ENCODE results near the gene ARHGEF16. TPM values are rescaled to one million over a fixed set of nuclear protein-coding genes. Genes with fewer than 3 reads are reported as not detected.

Gene ARHGEF16
- total RNA-seq, 1 experiment from 2014 or later = 0.05 TPM

DNA sequence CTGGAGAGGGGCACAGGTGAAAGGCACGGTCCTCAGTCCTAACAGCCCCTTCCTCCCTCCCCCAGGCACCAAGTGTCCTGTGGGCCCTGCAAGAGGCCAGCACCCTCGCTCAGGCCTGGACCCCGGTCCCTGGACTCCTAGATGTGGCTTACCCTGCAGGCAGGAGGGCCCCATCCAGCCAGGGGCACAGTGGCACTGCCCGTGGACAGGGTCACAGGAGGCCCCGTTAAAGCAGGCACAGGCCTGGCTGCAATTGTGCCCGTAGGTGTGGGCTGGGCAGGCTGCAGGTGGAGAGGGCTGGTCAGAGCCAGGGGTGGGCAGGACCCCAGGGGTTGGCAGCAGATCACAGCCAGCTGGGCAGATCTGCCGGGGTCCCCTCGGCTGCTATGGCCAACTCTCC lies 44.5 kb downstream of the ARHGEF16 start:
- no peak for DNase-seq (ENCODE audit: low read depth)

DNA sequence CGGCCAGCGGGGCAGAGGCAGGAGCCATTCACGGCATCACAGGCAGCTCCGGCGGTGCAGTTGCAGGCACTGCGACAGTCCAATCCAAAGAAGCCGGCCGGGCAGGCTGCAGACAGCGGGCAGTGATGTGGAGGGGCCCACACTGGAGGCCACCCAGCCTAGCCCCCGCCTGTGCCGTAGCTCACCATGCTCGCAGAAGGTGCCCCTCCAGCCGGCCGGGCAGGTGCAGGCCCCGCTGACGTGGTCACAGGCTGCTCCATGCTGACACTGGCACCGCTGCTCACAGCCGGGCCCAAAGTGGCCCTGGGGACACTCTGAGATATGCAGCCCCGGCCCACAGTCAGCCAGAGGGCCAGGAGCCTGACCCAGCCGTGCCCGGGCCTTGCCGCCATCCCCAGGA lies 45.1 kb downstream of the ARHGEF16 start:
- no peak for DNase-seq (ENCODE audit: low read depth)

DNA sequence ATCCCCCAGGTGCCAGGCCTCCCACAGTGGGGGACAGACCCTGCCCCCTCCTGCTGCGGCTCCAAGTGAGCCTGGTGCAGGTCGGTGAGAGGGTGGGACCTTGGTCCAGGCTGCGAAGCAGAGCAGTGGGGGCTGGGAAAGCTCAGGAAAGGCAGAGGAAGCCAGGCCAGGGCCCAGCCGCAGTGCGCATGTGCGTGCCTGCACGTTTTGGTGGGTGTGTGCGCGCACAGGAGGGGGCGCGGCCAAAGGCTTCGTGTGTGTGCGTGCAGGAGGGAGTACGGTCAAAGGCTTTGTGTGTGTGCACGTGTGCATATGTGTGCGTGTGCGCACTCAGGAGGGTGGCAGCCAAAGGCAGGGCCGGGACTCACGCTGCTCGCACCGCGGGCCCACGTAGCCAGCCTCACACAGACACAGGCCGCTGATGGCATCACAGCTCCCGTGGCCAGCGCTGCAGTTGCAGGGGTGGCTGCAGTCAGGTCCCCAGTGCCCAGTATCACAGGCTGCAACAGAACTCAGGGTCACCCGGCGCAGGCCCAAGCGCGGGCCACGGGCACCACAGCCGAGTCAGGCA lies 45.9 kb downstream of the ARHGEF16 start:
- no peak for DNase-seq (ENCODE audit: low read depth)

DNA sequence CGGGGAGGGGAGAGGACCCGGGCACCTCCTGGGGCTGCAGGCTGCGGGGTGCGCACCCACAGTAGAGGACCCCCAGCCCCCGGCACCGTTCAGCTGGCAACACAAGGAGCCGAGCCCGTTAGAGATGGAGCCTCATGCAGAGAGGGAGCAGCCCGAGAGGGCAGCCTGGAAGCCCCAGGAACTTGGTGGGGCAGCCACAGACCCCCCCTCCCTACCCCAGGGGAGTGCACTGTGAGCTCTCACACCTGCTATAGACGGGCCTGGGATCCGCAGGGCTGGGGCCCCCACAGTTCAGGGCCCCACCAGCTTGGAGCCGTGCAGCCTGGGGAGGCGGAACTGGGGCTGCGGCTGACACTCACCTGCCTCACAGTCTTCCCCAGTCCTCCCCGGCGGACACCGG lies 47.0 kb downstream of the ARHGEF16 start:
- DNase-seq (ENCODE audit: low read depth) = no peak

DNA sequence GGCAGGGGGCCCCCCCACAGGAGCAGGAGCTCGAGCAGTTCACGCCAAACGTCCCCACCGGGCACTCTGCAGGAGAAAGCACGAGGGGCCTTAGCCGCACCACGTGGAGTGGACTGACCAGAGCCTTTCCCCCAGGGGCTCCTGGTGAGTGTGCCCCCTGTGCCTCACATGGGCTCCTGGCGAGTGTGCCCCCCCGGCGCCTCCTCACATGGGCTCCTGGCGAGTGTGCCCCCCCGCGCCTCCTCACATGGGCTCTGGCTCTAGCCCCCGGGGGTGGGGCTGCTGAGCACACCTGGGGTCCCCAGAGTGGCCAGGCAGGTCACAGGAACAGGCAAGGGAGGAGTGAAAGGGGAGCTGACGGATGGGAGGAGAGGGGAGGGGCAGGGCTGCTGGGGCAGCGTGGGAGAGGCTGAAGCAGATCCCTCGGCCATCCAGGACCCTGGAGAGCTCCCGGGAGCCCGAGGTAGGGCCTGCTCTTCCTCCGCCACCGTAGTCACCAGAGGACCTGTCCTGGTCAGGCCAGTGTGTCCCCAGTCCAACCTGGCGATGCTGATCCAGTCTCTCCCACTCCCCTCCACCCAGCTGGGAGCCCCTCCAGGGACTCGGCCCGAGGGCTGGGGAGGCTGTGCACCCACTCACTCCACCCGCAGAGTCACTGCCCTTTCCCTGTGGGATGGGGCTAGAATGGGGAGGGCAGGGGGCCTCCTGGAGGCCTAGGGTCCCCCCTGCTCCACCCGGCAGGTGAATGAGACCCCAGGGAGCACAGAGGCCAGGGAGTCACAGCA lies 47.6 kb downstream of the ARHGEF16 start:
- DNase-seq (ENCODE audit: low read depth) = peak; percentile 16

DNA sequence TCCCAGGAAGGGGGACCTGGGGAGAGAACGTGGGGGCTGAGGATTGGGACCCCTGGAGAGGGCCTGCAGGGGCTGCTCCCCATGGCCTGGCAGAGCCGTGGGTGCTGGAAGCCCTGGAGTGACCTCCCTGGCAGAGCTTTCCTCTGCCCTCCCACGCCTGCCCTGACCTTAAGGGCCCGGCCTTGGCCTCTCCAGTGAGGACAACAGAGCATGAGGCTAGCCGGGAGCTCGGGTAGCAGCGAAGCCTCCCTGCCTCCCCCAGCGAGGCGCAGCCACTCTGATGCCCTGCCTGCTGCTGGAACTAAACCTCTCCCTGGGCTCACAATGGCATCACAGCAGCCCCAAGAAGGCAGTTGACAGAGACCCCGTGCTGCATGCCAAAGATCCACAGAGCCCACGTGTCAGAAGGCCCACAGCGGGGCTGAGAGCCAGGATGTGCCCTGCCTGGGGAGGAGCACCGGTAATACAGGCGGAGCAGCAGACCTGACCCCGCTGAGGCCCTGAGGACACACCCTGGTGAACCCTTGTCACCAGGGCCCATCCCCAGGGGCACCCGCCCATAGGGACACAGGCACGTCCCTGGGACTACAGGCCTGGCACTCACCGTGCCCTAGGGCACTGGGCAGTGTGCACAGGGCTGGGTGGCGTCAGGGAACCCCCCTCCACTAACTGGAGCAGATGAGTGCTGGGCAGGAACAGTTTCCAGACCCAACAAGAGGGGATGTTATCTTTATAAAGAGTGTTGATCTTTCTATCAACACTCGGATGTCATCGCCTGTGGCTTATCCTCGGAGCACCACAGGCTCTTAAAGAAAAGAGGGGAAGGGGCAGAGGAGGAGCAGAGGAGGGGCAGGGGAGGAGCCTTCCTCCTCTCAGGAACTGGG lies 48.4 kb downstream of the ARHGEF16 start:
- no peak for DNase-seq (ENCODE audit: low read depth)

DNA sequence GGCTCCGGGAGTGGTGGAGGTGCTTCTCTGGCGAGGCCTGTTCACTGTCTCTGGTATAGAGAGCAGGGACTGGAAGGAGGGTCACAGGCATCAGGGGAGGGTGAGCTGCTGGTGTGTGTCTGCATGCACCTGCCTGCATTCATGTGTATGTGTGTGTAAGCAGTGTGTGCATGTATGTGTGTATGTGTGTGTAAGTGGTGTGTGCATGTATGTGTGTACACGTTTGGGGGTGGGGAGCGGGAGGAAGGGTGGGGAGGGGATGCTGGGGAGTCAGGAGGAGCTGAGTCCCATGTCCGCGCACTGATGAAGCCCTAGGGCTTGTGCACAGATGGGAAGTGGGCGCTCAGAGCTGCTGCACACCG lies 49.0 kb downstream of the ARHGEF16 start:
- DNase-seq (ENCODE audit: low read depth) = no peak

DNA sequence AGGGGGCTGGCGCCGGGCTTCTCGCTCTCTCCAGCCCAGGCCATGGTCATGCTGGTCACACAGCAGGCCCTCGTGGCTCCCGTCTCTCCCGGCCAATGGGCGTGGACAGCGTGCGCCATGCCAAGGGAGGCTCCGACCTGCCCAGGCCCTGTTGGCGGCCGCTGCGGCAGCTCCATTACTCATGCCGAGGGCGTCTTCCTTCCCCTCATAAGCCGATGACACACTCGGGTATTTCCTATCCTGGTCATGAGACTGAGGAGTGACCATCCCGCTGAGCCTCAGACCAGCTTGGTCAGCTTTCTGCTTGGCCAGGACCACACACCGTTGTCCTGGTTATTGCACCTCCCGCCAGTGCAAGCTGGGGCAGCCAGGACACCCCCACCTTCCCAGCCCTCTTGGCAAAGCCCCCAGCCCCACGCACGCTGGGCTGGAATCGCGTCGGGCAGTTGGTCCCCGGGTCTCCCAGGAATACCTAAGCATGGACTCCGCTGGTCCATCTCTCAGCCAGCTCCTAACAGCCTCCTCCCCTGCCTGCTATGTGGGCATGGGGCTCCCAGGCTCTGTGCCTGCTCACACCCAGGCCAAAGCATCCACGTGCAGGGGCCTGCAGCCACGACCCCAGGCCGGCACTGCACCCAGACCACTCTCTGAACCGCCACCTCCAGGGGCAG lies 49.8 kb downstream of the ARHGEF16 start:
- peak; percentile 92 for DNase-seq (ENCODE audit: low read depth)

DNA sequence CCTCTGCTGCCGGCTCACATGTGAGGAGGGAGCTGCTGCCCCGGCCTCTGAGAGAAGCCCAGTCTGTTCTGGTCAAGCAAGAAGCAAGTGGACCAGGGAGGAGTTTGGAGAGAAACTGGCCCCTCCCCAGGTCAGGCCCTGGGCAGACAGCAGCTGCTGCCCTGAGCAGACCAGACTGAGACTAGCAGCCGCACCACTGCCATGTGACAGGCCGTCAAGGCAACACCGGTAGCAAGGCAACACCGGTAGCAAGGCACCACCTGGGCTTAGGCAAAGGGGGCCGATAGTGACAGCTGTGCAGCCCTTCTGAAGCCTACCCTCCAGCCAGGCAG lies 50.3 kb downstream of the ARHGEF16 start:
- no peak for DNase-seq (ENCODE audit: low read depth)

DNA sequence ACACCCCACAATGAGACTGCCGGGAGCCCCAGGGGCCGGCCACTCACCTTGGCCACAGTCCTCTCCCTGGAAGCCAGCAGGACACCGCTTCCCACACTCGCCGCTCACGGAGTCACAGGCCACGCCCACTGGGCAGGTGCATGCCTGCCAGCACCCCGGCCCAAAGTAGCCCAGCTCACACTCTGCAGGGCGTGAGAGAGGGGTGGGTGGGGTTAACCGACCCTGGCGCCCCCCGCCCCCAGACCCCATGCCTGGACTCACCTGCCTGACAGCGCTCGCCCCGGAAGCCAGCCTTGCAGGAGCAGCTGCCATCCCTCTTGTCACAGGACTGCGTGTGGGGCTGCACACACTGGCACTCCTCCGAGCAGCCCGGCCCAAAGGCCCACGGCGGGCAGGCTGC lies 50.7 kb downstream of the ARHGEF16 start:
- no peak for DNase-seq (ENCODE audit: low read depth)

DNA sequence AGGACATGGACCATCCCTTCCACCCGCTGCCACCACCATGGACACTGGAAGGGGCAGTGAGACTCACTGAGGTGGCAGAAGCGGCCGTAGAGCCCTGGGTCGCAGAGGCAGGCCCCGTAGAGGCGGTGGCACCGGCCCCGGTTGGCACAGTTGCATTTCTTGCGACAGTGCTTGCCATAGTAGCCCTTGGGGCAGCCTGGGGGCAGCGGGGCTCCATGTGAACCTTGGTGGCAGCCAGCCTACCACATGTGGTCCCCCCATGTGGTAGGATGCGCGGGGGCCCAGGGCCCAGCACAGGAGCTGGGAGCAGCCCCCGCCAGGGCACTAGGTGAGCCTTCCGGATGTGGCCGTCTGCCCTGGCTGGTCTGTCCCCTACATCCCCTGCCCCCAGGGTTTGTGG lies 51.6 kb downstream of the ARHGEF16 start:
- no peak for DNase-seq (ENCODE audit: low read depth)

DNA sequence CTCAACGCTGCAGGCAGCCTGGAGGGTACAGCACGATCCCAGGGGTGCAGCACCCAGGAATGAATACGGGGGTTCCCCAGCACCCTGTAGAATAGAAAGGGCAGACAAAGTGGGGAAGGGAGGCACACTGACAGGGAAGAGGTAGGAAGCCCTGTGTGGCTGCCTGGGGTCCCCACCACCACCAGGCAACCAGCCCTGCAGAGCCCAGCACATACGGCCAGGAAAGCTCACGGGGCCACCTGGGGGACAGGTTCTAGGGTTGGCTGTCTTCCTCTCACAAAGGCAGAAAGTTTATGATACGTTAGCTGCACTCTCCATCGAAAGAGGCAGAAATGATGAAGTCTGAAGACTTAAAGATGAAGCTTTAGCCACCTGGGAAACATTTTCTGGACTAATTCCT lies 52.5 kb downstream of the ARHGEF16 start:
- DNase-seq (ENCODE audit: low read depth) = no peak

DNA sequence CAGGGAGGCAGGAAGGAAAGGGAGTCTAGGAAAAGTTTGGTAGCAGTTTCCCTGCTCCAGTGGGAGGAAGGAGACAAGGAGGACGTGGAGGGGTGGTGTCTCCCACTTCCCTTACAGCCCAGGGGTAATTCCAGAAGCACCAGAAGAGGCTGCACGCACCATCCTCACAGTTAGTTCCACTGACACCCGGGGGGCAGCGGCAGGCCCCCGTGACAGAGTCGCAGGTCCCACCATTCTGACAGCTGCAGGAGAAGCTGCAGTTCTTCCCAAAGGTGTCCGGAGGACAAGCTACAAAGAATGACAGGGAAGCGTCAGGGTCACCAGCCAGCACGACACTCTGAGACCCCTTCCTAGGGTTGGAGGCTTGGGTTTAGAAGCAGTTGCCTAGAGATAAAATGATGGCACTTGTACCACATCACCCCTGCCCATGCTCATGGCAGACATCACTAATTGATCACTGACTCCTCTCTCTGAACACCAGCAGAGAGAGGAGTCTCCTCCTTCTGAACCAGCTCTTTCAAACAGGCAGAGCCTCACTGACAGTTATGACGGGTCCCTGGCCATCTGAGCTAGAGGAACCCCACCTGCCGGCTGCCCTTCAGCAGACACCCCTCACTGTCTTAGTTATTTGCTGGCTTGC lies 53.3 kb downstream of the ARHGEF16 start:
- DNase-seq (ENCODE audit: low read depth) = no peak

DNA sequence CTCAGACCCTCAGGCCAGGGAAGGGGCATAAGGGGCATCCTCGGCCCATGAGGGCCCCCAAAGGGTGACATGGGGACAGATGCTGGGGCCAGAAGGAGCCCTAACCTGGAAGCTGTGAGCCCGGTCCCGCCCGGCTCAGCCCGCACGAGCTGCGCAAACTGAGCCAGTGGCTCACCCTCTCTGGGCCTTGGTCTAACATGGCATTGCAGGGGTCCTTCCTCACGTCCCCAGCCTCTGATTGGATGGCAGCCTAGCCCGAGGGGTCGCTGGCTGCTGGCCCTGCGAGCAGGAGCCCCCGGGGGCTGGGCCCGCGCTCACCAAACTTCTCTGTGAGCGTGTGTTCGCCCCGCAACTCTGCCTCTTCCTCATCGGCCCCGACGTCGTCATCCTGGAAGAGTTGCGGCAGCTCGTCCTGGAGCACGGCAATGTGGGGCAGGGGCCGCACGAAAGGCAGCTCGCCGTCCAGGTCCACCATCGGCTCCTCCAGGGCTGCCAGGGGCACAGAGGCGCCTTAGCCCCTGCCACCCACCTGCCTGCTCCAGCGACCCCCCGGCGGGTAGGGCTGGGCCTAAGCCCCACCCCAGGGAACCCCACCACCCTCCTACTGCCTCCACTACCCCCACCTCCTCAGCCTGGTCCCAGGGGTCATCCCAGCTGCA lies 54.4 kb downstream of the ARHGEF16 start:
- DNase-seq (ENCODE audit: low read depth) = no peak

DNA sequence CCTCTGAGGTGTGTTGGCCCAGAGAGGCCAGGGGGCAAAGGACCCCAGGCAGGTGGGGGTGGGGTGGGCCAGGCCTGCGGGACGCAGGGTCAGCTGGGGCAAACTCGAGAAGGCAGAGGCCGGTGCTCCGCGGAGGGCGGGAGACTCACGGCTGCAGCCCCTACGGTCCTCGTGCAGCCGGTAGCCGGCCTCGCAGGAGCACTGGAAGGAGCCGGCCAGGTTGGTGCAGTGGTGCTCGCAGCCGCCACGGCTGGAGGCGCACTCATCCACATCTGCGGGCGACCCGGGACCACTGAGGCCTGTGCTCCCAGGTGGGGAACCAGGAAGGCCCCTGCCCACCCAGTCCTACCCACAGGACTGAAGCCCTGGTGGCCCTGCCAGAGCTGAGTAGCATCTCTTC lies 55.3 kb downstream of the ARHGEF16 start:
- no peak for DNase-seq (ENCODE audit: low read depth)

DNA sequence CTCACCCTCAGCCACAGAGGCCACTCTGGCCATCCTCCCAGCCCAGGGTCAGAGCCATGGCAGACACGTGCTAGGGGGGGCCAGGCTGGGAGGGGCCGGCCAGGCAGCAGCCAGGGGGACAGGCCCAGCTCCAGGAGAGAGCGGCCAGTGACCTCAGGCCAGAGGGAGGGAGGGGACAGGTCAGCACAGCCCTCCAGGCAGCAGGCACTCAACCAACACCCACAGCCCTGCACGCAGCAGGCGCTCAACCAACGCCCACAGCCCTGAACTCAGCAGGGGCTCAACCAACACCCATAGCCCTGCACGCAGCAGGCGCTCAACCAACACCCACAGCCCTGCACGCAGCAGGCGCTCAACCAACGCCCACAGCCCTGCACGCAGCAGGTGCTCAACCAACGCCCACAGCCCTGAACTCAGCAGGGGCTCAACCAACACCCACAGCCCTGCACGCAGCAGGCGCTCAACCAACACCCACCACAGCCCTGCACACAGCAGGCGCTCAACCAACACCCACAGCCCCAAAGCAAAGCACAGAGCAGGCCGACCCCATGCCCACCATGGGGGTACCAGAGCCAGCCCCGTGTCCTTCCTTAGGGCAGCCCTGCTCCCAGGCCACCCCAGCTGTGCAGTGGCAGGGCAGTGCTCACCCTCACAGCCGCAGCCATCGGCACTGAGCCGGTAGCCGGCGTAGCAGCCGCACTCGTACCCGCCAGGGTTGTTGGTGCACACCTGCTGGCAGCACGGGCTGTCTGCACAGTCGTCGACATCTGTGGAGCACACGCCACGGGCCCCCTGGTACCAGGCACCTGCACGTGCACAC lies 55.9 kb downstream of the ARHGEF16 start:
- no peak for DNase-seq (ENCODE audit: low read depth)

DNA sequence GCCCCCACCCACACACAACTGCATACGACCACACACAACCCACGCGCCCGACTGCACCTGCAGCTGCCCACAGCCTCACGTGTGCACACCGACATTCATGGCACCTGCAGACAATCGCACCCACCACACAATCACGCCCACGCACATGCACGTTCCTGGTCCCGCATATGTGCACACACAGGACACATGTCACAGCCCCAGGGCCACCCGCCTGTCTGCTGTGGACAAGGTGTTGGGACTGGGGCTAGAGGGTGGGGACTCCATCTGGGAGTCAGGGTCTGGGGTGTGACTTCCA lies 56.4 kb downstream of the ARHGEF16 start:
- DNase-seq (ENCODE audit: low read depth) = no peak

DNA sequence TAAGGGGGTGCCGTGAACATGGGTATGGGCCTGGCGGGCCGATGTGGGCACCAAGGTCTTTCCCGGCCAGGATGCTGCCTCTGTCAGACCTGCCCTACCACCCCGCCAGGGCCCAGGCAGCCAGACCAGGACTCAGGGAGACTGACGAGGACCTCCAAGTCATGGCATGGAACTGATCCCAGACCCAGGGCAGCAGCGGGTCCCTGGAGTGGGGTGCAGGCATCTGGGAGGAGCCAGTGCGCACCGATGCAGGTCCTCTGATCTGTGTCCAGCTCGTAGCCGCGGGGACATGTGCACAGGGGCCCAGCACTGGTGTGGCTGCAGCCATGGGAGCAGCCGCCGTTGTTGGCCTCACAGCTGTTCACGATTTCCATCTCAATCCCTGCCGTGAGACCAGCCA lies 56.8 kb downstream of the ARHGEF16 start:
- no peak for DNase-seq (ENCODE audit: low read depth)

DNA sequence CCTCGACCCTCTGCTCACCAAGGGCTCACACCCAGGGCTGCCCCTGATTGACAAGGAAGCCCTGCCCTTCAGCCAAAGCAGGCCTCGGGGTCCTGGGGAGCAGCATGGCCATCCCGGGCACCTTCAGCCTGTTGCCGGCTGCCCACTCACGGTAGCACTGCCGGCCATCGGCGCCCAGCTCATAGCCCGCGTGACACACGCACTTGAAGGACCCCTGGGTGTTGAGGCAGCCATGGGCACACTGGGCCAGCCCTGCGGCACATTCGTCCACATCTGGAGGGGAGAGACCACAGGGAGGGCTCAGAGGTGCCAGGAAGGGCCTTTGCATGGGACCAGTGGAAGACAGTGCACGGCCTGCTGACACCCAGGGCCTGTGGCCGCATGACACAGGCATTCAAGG lies 57.4 kb downstream of the ARHGEF16 start:
- no peak for DNase-seq (ENCODE audit: low read depth)

DNA sequence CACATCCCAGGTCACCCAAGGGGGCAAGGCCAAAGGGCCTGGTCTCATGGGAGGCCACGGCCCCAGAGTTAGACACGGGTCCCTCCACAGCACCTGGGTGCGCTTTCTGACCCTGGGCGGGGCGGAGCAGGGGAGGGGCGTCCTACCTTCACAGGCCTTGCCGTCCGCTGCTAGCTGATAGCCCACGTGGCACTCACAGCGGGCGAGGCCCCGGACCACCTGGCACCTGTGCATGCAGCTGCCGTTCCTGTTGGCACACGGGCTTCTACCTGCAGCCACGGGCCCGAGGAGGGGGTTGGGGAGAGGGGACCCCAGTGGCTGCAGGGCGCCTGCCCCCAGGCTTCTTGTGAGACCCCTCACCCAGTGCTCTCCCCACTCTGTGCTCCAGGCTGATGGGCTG lies 59.9 kb downstream of the ARHGEF16 start:
- DNase-seq (ENCODE audit: low read depth) = no peak
